GM19397 (cell line): ENCODE measurements around the gene AGRN.
"Not testable (repeated sequence)": the region's sequence is repeated elsewhere in the genome, so short reads cannot be mapped to it uniquely, and the experiment has no call there.

Source experiments
- ATAC-seq: cut with Tn5 transposase; IDR thresholded peaks from one replicate; pipeline ENCODE4 v1.9.1; 2021; ENCODE audit warnings: mild to moderate bottlenecking, moderate library complexity; ENCODE audit not compliant: unreplicated experiment

The AGRN gene

GRCh38 chr1:1020000-1020404 lies at the start of gene AGRN:
AGRN (plus strand) TSS chr1:1020120; CDS start chr1:1020173, 53 bp downstream.
- ATAC-seq, result peak; percentile 40

- ATAC-seq, result no peak
Measured at GRCh38 chr1:970242-970972, 49.5 kb upstream of the AGRN start.

GRCh38 chr1:970973-971730 lies 48.8 kb upstream of the AGRN start:
- no peak for ATAC-seq

- no peak for ATAC-seq
Measured at GRCh38 chr1:971751-972506, 48.0 kb upstream of the AGRN start.

- no peak for ATAC-seq
Measured at GRCh38 chr1:972726-973458, 47.0 kb upstream of the AGRN start.

GRCh38 chr1:973459-974292 lies 46.2 kb upstream of the AGRN start:
- no peak for ATAC-seq

- no peak for ATAC-seq
Measured at GRCh38 chr1:974293-974640, 45.7 kb upstream of the AGRN start.

GRCh38 chr1:974687-975328 lies 45.1 kb upstream of the AGRN start:
- no peak for ATAC-seq

GRCh38 chr1:975365-975764 lies 44.6 kb upstream of the AGRN start:
- no peak for ATAC-seq

- ATAC-seq, result no peak
Measured at GRCh38 chr1:975896-976683, 43.8 kb upstream of the AGRN start.

- ATAC-seq, result not testable (repeated sequence)
Measured at GRCh38 chr1:976791-977190, 43.1 kb upstream of the AGRN start.

- ATAC-seq, result no peak
Measured at GRCh38 chr1:978069-978834, 41.7 kb upstream of the AGRN start.

GRCh38 chr1:978835-979743 lies 40.8 kb upstream of the AGRN start:
- ATAC-seq, result no peak

- no peak for ATAC-seq
Measured at GRCh38 chr1:979744-980072, 40.2 kb upstream of the AGRN start.

GRCh38 chr1:980137-980571 lies 39.8 kb upstream of the AGRN start:
- no peak for ATAC-seq

GRCh38 chr1:980602-981395 lies 39.1 kb upstream of the AGRN start:
- ATAC-seq, result no peak
